Right lung (tissue), 5 donors: ENCODE data around the gene ATXN7. TPM values are rescaled to one million over a fixed set of nuclear protein-coding genes. Genes with fewer than 3 reads are reported as not detected.

Experiments
- DNase-seq, 2 donors: peaks; one replicate each; pipeline ENCODE4 v3.0.0-alpha.2; 2013
- polyA plus RNA-seq, 5 donors: library from polyadenylated mRNA; unstranded; fragments of 120-200 nt; gene quantifications; one replicate each; pipeline versions ENCODE4 v1.2.1 to v1.2.3, GENCODE V29; 2013; ENCODE audit warnings: inconsistent platforms in 1 of 5, low replicate concordance in 1 of 5; ENCODE audit not compliant: insufficient read length in 5 of 5, insufficient read depth in 1 of 5

Gene ATXN7
- polyA plus RNA-seq, 5 donors: 16.4 to 27.5 (median 26.1) TPM

DNA sequence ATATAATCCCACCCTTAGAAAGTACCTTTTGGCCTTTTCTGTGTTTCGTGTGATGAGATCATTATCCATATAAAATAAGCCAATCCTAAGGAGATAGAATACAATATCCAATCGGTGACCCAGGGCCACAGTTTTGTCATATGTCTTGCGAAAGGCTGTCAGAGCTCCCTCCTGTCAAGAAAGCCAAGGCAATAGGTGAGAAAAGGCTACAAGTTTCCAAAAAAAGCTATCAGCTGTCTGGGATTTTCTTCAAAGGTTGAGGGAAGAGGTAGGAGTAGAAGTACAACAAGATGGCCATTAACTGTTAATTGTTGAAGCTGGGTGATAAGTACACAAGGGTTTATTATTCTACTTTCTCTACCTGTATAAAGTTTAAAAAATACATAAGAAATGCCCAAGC lies 155.6 kb downstream of the ATXN7 start:
- DNase-seq: no peak

DNA sequence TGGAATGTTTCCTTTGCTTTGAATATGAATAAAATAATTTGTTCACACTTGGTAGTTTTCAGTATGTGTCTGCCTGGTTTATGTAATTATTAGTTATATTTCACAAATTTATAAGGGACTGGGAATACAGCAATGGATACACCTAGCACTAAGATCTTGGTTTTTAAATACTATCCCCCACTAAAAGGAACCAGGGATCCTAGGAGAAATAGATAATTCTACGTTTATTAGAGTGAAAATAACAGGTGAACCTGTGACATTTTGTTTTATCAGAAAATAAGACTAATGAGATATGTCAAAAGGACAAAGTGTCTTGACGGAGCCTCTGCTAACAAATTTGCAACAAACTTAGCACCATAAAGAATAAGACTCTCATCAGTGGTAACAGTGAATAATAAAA lies 156.2 kb downstream of the ATXN7 start:
- no peak for DNase-seq

DNA sequence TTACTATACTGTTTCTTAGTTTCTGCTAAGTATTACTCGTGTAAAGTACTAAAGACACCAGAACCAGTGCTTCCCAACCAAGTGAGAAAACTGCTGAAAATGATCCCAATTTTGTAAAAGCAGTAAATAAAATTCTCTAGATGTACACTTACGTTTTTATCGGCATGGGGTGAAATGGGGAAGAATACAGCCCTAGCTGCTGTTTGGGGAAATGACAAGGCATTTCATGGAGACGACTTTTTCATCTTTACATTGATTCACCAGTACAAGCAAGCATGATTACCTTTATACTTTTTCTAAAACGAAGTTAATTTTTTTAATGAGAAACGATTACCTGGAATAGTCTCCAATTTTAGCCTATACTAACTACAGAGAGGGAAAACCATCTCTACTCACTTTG lies 158.3 kb downstream of the ATXN7 start:
- DNase-seq: no peak

DNA sequence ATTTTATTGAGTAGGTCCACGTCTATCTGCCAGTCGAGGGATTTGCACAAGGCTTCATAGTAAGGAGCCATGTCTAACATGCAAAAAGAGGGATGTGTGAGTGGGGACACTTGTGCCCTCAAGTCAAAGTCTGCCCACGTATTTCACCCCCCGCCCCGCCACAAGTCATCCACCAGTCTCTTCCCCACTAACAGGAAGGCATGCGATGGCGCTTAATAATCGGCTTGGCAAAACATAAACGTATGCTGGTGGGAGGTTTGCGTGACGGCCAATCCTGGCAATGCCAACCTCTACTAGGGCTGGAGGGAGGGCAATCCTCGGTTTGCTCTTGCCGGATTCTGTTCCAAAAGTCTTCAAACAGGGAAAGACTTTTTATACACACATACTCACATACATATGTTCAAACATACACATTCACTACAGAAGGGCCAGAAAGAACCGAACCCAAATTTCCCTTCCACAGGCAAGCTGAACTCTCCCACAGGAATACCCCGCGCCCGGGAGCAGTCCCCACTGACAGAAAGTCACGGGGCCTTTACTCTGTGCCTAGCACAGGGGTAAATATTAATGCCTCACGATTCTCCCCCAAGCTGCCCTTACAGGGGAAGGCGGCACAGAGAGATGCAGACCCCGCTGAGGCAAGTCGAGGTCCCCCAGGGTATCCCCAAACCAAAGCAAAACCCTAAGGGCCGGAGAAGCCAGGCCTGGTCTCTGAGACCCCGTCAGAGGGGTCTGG lies 159.0 kb downstream of the ATXN7 start:
- no peak for DNase-seq

DNA sequence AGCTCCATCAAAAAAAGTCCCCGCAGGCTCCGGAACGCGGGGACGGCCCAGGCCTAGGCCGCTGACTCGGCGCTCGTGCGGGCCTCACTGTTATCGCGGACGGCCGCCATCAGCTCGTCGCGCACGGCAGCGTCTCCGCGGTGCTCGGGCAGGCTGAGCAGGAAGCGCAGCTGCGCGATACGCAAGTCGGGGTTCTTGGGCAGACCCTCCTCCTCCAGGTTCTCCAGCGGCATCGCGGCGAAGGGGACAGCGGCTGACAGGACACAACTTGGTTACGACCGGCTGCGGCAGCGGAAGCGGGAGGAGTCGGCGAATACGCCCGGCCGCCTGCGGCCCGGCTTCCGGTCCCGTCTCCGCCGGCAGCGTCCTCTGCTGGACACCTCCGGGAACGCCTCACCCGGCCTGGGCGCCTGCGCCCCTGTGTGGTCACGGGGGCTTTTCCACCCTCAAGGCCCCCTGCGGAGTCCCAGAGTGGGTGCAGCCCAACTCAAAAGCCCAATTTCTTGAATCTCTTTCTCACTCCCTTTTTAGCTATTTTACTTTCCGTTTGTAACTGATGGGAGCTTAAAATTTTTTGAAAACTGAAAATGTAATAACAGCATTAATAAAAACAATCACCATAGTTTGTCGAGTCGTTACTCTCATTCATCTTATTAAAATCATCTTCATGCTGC lies 159.7 kb downstream of the ATXN7 start, which contains the start of gene PSMD6:
Gene PSMD6, minus strand, starts transcription at position 308 of the 674 bp plus-strand sequence. Its CDS starts 75 bp downstream, at position 233.
- peak; percentile 82 to 86 for DNase-seq

DNA sequence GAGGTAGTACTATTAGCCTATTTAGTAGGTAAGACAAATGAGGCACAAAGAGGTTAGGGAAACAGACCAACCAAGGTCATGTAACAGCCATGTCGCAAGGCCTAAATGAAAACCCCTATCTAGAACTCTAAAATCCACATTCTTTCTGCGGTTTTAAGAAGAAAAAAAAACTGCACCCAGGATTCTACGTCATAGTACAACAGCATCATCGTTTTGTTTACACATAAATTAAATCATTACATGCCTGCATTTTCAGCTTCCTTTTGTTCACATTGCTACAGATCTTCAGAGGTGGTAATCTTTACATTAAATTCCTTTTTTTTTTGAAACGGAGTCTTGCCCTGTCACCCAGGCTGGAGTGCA lies 160.2 kb downstream of the ATXN7 start:
- no peak for DNase-seq

DNA sequence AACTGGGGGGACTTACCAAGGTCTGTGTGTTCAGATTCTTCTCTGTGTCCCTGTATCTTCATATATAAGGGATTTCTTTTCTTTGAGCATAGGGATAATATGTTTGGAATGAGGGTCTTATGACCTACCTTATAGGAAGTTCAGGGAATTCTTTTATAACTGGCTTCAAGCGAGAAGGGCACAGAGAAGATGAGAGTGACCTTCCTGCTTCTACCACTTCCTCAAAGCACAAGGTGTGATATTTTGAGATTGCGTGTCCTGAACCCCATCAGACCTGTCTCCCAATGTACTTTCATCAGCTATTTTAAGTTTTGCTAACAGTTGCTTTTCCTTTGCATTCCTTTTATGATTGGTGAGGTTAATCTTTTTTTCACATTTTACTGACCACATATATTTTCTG lies 162.7 kb downstream of the ATXN7 start:
- no peak for DNase-seq

DNA sequence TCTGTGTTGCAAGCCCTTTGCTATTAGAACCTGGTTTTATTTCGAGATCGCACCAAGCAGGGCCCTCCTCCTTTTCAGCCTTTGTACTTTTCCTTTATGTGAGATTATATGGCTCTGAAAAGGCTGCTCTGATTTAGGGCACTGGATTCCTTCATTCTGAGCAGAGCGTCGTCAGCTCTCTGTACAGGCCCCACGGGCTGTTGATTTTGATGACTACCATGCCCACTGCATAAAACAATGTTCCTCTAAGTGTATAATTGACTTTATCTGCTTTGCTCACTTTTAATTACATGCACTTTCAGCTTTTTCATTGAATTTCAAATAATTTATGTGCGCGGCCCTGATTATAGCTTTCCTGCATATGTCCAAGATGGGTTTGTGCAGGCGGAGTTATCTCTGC lies 164.0 kb downstream of the ATXN7 start:
- no peak for DNase-seq

DNA sequence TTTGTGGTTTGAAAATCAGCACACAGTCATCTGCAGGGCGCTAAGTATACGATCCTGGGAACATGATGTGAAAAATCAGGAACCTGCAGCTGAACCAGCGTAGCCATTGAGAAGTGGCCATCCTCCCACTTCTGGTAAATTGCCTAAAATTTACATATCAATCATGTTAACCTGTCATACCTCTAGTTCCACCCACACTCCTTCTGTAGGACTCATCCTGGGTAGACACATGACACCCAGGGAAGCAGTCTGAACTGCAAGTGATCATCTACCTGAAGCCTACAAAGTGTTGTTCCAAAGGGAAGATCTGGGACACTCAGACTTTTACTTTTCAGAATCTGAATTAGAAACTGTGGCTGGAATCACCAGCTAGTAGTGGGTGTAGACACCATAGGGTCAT lies 165.1 kb downstream of the ATXN7 start:
- no peak for DNase-seq

DNA sequence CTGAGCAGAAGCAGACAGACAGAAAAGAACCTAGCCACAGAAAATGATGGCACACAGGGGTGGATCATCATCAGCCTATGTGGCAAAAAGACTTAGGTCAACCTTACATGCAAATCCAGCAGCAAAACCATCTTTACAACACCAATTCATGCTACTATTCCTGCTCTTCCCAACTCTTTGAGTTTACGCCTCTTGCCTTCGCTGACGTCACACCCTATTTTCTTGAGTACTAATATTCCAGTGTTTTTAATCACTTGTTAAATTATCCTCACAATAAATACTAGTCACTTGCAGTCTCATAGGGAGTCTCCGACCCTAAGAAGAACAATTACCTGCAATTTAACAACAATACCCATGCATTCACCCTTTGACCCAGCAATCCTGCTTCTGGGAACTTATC lies 165.6 kb downstream of the ATXN7 start:
- no peak for DNase-seq

DNA sequence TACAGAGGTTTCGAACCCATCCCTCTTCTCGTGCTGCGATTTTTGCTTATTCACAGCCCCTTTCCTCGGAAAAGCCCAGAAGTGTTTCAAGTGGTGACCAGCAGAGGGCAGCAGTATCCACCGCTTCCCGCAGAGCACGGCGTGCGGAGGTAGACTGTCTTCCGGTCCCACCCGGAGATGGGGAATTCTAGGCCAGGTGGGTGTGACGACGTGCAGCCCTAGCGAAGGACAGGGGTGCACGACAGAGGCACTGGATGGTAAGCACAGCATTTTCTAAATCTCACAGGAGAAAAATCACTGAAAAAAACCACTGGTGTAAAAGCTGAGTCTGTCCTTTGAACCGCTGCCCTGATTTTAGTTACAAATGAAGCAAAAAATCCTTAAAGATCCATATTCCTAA lies 167.1 kb downstream of the ATXN7 start:
- peak; percentile 62 to 67 for DNase-seq

DNA sequence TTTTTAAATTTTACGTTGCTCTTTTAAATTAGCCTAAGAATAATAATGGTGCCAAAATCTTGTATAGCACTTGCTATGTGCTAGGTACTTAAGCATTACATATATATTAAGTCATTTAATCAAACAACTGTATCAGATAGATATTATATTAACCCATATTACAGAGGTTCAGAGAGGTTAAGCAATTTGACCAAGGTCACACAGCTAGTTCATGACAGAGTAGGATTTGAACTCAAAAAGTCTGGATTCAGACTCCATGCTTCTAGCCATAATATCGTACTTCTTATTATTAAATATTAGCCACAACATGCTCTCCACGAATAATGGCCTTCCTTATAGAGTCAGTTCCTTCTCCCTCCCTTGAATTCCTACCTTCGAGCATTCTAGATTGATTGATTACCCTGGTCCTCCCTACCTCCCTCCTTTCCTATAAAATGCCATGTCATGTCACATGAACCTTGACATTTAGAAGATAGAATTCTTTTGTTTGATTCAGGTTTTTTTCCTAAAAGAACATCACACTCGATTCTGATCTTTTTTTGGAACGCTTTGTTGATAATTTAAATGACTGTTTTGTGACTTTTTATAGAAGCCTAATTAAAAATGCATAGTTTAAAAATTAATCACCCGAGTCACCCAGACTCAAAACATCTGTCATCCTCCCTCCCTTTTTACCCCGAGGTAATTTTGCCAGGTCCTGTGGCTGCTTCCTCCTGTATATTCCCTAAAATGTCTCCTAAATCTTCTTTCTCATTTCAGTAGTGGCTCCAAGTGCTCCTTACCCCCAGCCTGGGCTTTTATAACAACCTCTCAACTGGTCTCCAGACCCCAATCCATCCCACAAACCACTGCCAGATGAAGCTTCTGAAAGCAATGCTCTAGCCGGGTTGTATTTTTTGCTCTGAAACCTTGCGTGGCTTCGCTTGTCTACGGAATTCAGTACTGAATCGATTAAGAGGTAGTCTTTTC lies 168.2 kb downstream of the ATXN7 start:
- no peak for DNase-seq

DNA sequence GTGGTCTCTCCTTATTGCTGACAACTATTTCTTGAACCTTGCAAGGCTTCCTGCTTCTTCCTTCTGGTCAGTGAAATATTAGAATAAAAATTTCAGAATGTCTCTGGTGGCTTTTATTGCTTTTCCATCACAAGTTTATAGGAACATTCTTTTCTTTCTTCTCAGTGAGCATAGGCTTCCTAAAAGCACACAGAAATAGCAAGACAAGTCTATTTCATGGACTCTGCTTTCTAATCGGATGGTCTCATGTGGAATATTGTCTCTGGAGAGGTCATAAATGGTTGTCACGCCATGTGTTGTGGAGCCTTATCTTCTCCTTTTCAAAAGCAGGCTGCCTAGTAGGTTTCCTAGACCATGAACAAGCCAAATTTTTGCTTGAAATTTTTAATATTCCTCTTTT lies 169.4 kb downstream of the ATXN7 start:
- DNase-seq: no peak

DNA sequence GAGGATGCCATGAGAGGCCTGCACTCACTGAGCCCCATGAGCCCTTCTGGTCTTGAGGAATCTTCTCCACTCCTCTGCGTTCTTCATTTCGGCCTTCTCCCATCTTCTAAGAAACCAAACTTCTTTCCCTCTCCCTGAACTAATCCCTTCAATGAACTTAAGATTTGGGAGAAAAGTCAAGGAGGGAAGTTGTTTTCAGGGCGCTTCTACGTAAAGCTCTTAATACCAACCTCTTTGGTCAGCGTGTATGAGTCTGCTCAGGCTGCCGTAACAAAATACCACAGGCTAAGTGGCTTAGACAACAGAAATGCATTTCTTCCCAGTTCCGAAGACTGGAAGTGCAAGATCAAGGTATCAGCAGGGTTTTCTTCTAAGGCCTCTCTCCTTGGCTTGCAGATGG lies 173.4 kb downstream of the ATXN7 start:
- no peak for DNase-seq

DNA sequence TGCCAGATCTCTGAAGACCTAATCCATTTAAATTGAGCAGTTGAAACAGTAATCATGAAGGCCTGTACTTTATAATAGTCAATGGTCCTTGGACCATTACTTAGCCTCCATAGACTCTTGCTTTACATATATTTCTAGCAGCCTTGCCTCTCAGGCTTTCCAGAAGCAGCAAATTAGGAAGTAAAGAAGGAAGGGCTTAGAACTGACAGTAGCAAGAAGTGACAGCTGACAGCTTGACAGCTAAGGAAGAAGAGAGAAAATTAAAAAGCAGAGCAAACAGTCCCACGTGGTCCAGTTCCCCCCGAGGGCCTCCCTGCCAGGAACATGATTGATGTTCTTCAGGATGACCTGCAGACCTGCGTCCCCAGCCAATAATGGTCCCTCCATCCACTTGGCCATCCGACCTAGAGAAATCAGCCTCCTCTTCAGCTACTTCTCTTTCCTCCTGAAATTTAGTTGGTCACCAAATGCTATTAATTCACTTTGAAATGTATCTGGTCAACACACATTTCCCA lies 174.6 kb downstream of the ATXN7 start:
- no peak for DNase-seq

DNA sequence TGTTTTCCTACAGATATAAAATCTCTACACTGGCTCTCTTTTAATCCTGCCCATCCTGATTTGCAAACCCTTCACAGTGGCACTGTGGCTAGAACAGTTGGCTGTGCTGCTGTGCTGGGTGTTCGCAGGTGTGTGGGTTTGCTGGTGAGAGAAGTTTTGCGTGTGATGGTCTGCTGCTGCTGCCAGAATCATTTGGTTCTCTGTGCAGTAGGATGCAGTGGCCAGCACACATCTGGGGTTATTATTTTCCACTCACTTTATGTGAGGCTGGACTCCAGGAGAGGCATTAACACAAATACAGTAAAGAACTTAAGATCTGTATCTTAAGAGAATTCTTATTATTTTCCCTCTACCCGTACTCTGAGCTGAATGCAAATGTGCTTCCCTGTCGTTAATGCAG lies 175.7 kb downstream of the ATXN7 start:
- DNase-seq: no peak

DNA sequence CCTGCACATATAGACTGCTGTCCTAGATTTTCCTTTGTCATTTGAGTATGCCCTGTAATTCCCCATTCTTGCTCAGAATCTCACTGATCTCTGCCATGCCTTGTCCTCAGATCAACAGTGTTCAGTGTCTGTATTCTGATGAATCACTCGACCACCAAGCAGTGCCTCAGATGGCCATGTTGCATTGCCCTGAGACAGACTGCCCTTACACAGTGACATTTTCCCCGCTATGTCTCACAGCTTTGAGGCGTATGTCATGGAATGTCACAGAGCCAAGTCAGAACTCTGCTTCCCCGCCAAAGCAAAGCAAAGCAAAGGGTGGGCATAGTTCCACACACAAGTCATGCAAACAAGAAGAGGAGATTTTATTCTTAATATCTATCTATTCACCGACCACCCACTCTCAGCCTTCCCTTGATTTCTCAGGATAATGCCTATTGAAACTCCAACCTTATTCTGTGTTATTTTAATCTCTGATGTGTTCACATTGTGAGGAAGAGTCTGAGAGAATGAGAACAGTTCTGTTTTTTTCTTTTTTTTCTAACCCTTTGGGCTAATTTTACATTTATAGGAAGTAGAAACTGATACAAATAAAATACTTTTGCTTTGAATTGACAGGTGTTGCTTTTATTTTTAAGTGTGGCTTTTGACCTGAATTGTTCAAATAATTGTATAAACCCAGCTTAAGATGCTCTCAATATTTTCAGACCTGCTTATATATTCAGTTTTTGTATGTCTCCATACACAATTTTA lies 176.5 kb downstream of the ATXN7 start:
- no peak for DNase-seq

DNA sequence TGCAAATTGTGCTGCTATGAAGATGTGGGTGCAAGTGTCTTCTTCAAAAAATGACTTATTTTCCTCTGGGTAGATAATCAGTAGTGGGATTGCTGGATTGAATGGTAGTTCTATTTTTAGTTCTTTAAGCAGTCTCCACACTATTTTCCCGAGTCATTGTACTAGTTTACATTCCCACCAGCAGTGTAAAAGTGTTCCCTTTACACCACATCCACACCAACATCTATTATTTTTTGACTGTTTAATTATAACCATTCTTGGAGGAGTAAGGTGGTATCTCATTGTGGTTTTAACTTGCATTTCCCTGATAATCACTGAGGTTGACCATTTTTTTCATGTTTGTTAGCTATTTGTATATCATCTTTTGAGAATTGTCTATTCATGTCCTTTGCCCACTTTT lies 179.3 kb downstream of the ATXN7 start:
- no peak for DNase-seq

DNA sequence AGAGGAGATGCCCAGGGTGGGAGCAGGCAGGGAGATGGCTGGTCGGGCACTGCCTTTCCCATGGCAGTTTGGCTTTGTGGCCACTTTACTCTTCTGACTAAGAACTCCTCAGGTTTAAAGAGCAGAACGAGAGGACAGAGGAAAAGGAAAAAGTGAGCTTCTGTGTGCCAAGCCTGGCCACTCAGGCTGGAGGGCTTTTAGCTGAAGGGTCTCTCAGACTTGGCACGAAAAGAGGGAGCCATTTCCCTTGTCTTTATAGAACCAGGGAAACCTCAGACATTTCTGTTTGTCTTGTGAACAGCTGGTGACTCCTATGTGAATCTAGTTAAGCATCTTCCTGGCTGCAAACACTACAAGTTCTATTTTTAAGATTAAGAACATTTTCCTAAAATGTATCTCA lies 182.9 kb downstream of the ATXN7 start:
- no peak for DNase-seq

DNA sequence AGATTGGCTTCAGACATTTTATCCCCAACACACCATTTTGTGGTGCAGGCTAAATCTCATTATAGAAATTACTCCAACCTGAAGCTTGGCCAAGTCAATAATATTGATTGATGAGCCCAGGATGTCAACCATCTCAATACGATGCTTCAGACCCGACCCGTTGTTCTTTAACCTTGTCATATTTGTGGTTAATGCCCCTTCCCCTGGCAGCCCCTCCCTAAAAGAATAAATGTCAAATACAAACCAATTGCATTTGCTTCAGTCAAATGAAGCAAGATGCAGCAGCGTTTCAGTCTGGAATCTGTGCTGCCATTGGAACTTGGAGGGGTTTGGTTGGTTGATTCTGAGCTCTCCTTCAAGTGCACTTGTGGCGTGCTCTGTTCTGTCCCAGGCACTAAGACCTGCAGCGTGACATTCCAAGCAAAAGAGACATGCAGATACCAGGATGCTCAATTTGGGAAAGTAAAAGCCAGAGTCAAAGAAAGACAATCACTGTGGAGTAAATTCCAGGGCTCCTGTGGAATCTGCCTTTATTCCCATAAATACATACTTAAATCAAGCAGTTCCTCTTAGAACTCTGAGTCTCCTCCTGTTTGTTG lies 183.4 kb downstream of the ATXN7 start:
- DNase-seq: no peak

DNA sequence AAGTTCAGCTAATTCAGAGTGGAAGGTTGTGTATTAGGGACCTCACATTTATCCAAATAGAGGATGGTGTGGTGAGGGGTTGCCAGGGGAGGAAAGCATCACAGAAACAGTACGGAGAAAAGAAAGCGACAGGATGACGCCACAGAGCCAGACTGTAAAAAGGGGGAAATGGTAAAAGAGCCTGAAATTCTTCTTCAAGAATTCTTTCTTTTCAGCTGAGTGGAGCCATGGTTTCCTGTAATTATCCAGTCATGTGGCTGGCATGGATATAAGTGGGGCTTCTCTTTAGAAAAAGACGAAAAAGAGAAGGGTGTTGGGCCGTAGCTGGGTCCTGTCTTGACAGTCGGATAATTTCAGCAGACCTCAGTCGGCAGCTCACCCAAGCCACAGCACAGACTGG lies 184.1 kb downstream of the ATXN7 start:
- DNase-seq: no peak
